WTC11 (cell line): ENCODE data around the gene CNTNAP2. TPM values are rescaled to one million over a fixed set of nuclear protein-coding genes. Genes with fewer than 3 reads are reported as not detected.

Experiments
- ATAC-seq: fragments of 200-7000 bp; cut with Tn5 transposase; 2 replicates; pipeline ENCODE4 v1.10.0; 2021; ENCODE audit warnings: mild to moderate bottlenecking, moderate library complexity
- CTCF ChIA-PET: fragments of 300-600 bp; sonication (Branson Sonifier 250); formaldehyde crosslinking; loops from one replicate; lab custom pipeline; 2021; ENCODE audit warnings: antibody characterized with exemption; lab: Charles Lee
- POLR2A ChIA-PET: fragments of 350-600 bp; sonication (Branson Sonifier 250); formaldehyde crosslinking; loops from one replicate; lab custom pipeline; 2021; ENCODE audit warnings: antibody characterized with exemption; lab: Charles Lee
- DNase-seq: peaks from one replicate; pipeline ENCODE4 v3.0.0; 2021; ENCODE audit warnings: low spot score
- H3K27ac Mint-ChIP-seq: 2 replicates; pipeline ENCODE4 v1.8.0; 2021; ENCODE audit warnings: mixed read lengths
- H3K27me3 Mint-ChIP-seq: 2 replicates; pipeline ENCODE4 v1.8.0; 2021; ENCODE audit warnings: low read depth, mild to moderate bottlenecking, moderate library complexity, mixed read lengths
- H3K36me3 Mint-ChIP-seq: 2 replicates; pipeline ENCODE4 v1.8.0; 2021; ENCODE audit warnings: mixed read lengths
- H3K4me1 Mint-ChIP-seq: 2 replicates; pipeline ENCODE4 v1.8.0; 2022; ENCODE audit warnings: mixed read lengths
- H3K4me3 Mint-ChIP-seq: 2 replicates; pipeline ENCODE4 v1.8.0; 2021; ENCODE audit warnings: mild to moderate bottlenecking, moderate library complexity, mixed read lengths
- H3K9me3 Mint-ChIP-seq: 2 replicates; pipeline ENCODE4 v1.8.0; 2021; ENCODE audit warnings: mixed read lengths
- AFF4 ChIP-seq: sonication (generic); formaldehyde crosslinking; IDR thresholded peaks from 2 replicates; pipeline ENCODE4 v1.8.1; 2023; ENCODE audit warnings: mild to moderate bottlenecking, missing genetic modification reagents, borderline replicate concordance
- AR ChIP-seq: fragments of 250-450 bp; sonication (Bioruptor Pico); IDR thresholded peaks from 2 replicates; pipeline ENCODE4 v1.9.0; 2021; ENCODE audit warnings: mild to moderate bottlenecking
- CBFB ChIP-seq: sonication (generic); formaldehyde crosslinking; IDR thresholded peaks from 2 replicates; pipeline ENCODE4 v1.8.1; 2022; ENCODE audit warnings: mild to moderate bottlenecking, low read depth, missing genetic modification reagents
- E2F1 ChIP-seq: sonication (generic); formaldehyde crosslinking; IDR thresholded peaks from 2 replicates; pipeline ENCODE4 v1.8.0; 2022; ENCODE audit warnings: mild to moderate bottlenecking, missing genetic modification reagents
- EMX1 ChIP-seq: fragments of 250-450 bp; sonication (Bioruptor Pico); IDR thresholded peaks from 2 replicates; pipeline ENCODE4 v1.8.0; 2021; ENCODE audit warnings: mild to moderate bottlenecking
- ESRRA ChIP-seq: sonication (generic); formaldehyde crosslinking; IDR thresholded peaks from 2 replicates; pipeline ENCODE4 v1.8.1; 2022; ENCODE audit warnings: mild to moderate bottlenecking, missing genetic modification reagents, borderline replicate concordance
- GTF2I ChIP-seq: fragments of 250-450 bp; sonication (Bioruptor Pico); conservative IDR thresholded peaks from 2 replicates; pipeline ENCODE4 v1.4.0; 2021; ENCODE audit warnings: mild to moderate bottlenecking
- HMGA2 ChIP-seq: fragments of 250-450 bp; sonication (Bioruptor Pico); IDR thresholded peaks from 2 replicates; pipeline ENCODE4 v1.4.0; 2021; ENCODE audit warnings: mild to moderate bottlenecking, moderate library complexity
- JAZF1 ChIP-seq: fragments of 250-450 bp; sonication (Bioruptor Pico); IDR thresholded peaks from 2 replicates; pipeline ENCODE4 v1.9.0; 2021; ENCODE audit warnings: moderate library complexity, mild to moderate bottlenecking, inconsistent platforms
- MXD4 ChIP-seq: fragments of 250-450 bp; sonication (Bioruptor Pico); IDR thresholded peaks from 2 replicates; pipeline ENCODE4 v1.8.0; 2021; ENCODE audit warnings: mild to moderate bottlenecking, moderate library complexity, borderline replicate concordance
- NFATC4 ChIP-seq: fragments of 250-450 bp; sonication (Bioruptor Pico); IDR thresholded peaks from 2 replicates; pipeline ENCODE4 v1.9.0; 2021; ENCODE audit warnings: mild to moderate bottlenecking
- RELA ChIP-seq: sonication (generic); formaldehyde crosslinking; IDR thresholded peaks from 2 replicates; pipeline ENCODE4 v1.8.1; 2022; ENCODE audit warnings: missing genetic modification reagents, mild to moderate bottlenecking, borderline replicate concordance
- SMAD4 ChIP-seq: sonication (generic); formaldehyde crosslinking; IDR thresholded peaks from 2 replicates; pipeline ENCODE4 v1.8.0; 2022; ENCODE audit warnings: mild to moderate bottlenecking, missing genetic modification reagents
- SP1 ChIP-seq: sonication (generic); formaldehyde crosslinking; conservative IDR thresholded peaks from 2 replicates; pipeline ENCODE4 v1.8.1; 2022; ENCODE audit warnings: missing genetic modification reagents
- TCF7 ChIP-seq: sonication (generic); formaldehyde crosslinking; IDR thresholded peaks from 2 replicates; pipeline ENCODE4 v1.8.0; 2022; ENCODE audit warnings: mild to moderate bottlenecking, low read depth, missing genetic modification reagents, moderate library complexity
- TEAD1 ChIP-seq: sonication (generic); formaldehyde crosslinking; IDR thresholded peaks from 2 replicates; pipeline ENCODE4 v1.8.0; 2022; ENCODE audit warnings: mild to moderate bottlenecking, missing genetic modification reagents
- TEAD4 ChIP-seq: sonication (generic); formaldehyde crosslinking; IDR thresholded peaks from 2 replicates; pipeline ENCODE4 v1.8.0; 2022; ENCODE audit warnings: mild to moderate bottlenecking, missing genetic modification reagents
- TP53 ChIP-seq: sonication (generic); formaldehyde crosslinking; IDR thresholded peaks from 2 replicates; pipeline ENCODE4 v1.8.1; 2023; ENCODE audit warnings: mild to moderate bottlenecking, missing genetic modification reagents
- USF1 ChIP-seq: sonication (generic); formaldehyde crosslinking; IDR thresholded peaks from 2 replicates; pipeline ENCODE4 v1.8.0; 2022; ENCODE audit warnings: mild to moderate bottlenecking, missing genetic modification reagents
- ZBTB43 ChIP-seq: sonication (generic); formaldehyde crosslinking; IDR thresholded peaks from 2 replicates; pipeline ENCODE4 v1.8.1; 2023; ENCODE audit warnings: mild to moderate bottlenecking, missing genetic modification reagents
- ZNF423 ChIP-seq: fragments of 250-450 bp; sonication (Bioruptor Pico); IDR thresholded peaks from 2 replicates; pipeline ENCODE4 v2.1.2; 2022; ENCODE audit warnings: mild to moderate bottlenecking, moderate library complexity
- ZNF671 ChIP-seq: fragments of 250-450 bp; sonication (Bioruptor Pico); IDR thresholded peaks from 2 replicates; pipeline ENCODE4 v1.8.0; 2021; ENCODE audit warnings: mild to moderate bottlenecking
- total RNA-seq: library from RNA; stranded (reverse); gene quantifications from 3 replicates; pipeline ENCODE4 v1.2.3, GENCODE V29; 2021
- TF ChIP-seq, protein P1 (sequence below): sonication (generic); formaldehyde crosslinking; IDR thresholded peaks from 2 replicates; pipeline ENCODE4 v1.8.0; 2022; ENCODE audit warnings: mild to moderate bottlenecking, missing genetic modification reagents
- TF ChIP-seq, protein P2 (sequence below): sonication (generic); formaldehyde crosslinking; IDR thresholded peaks from 2 replicates; pipeline ENCODE4 v1.8.0; 2022; ENCODE audit warnings: mild to moderate bottlenecking, missing genetic modification reagents

Gene CNTNAP2
- total RNA-seq, 1 experiment from 2014 or later, result 63.8 TPM

DNA sequence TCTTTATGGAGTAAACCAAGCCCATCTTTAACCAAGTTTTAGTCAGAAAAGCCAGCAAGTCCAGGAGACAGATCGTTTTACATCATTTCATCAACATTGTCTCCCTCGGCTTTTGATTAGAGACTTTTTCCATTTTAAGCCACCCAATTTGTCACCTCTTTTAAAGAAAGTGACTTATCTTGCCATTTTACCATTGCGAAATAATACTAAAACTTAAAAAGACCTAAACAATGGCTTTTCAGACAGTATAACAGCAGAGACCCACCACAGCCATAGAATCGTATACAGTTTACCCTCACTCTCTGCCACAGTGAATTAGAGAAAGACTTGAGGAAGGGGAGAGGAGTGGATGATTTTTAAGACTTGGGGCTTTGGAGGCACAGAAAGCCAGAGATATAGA lies 2114.3 kb downstream of the CNTNAP2 start:
- peaks cover 7% of the 10 kb centered on the region for H3K4me1 Mint-ChIP-seq
- H3K9me3 Mint-ChIP-seq, result no peaks in the 10 kb centered on the region
- POLR2A ChIA-PET, result no interaction called here
- DNase-seq (no peak), ATAC-seq (no peak)
- no peaks in the 10 kb centered on the region for H3K36me3 Mint-ChIP-seq
- no peaks in the 10 kb centered on the region; the same call in 1 of the 2 replicates for H3K27me3 Mint-ChIP-seq
- no peak overlapping the region for H3K27ac Mint-ChIP-seq
- TF ChIP-seq HMGA2 (no peak), TEAD4 (CRISPR knock-in tag) (no peak), AR (no peak), ZBTB43 (CRISPR knock-in tag) (no peak), JAZF1 (CRISPR knock-in tag) (no peak), E2F1 (no peak), TCF7 (CRISPR knock-in tag) (no peak), RELA (CRISPR knock-in tag) (no peak), USF1 (CRISPR knock-in tag) (no peak), ESRRA (CRISPR knock-in tag) (no peak), GTF2I (CRISPR knock-in tag) (no peak), CBFB (CRISPR knock-in tag) (no peak), NFATC4 (CRISPR knock-in tag) (no peak)
- TF ChIP-seq, protein P1, sequence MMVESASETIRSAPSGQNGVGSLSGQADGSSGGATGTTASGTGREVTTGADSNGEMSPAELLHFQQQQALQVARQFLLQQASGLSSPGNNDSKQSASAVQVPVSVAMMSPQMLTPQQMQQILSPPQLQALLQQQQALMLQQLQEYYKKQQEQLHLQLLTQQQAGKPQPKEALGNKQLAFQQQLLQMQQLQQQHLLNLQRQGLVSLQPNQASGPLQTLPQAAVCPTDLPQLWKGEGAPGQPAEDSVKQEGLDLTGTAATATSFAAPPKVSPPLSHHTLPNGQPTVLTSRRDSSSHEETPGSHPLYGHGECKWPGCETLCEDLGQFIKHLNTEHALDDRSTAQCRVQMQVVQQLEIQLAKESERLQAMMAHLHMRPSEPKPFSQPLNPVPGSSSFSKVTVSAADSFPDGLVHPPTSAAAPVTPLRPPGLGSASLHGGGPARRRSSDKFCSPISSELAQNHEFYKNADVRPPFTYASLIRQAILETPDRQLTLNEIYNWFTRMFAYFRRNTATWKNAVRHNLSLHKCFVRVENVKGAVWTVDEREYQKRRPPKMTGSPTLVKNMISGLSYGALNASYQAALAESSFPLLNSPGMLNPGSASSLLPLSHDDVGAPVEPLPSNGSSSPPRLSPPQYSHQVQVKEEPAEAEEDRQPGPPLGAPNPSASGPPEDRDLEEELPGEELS (CRISPR knock-in tag), result no peak
- TF ChIP-seq, protein P2, sequence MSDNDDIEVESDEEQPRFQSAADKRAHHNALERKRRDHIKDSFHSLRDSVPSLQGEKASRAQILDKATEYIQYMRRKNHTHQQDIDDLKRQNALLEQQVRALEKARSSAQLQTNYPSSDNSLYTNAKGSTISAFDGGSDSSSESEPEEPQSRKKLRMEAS, result no peak
- CTCF ChIA-PET, result interaction anchor here (0.8 kb wide), 1 partner anchor 11 kb away, joined by 3 read pairs; no protein-coding TSS in a partner anchor
- no peak overlapping the region for H3K4me3 Mint-ChIP-seq

DNA sequence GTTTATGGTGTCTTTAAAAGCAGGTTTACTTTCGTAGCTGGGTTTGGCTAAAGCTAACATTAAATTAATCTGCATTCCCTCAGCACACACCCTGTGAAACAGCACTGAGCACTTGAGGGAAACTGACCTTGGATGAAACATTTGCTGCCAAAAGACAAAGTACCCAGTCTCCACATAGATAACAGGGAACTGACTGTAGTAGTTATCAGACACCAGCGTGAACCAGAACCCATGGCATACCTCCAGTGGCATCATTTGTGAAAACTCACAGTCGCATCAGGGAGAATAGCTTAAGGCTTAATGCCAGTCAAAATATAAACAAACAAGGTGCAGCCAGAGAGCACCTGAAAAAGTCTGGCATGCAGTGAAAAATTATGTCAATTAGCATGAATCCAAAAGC lies 2116.2 kb downstream of the CNTNAP2 start:
- no peak for TF ChIP-seq ZNF671 (CRISPR knock-in tag)
- no peak for TF ChIP-seq TEAD1 (CRISPR knock-in tag)
- no peak for TF ChIP-seq EMX1 (CRISPR knock-in tag)
- no peak for TF ChIP-seq SMAD4 (CRISPR knock-in tag)
- TF ChIP-seq SP1 (CRISPR knock-in tag), result no peak
- TF ChIP-seq TP53, result no peak
- TF ChIP-seq AFF4 (CRISPR knock-in tag), result no peak
- no peak for TF ChIP-seq ZNF423 (CRISPR knock-in tag)
- no peak for TF ChIP-seq MXD4 (CRISPR knock-in tag)
- Mint-ChIP-seq H3K4me3 (no peak overlapping the region), H3K27me3 (no peaks in the 10 kb centered on the region; the same call in 1 of the 2 replicates), H3K27ac (no peak overlapping the region), H3K4me1 (no peaks in the 10 kb centered on the region), H3K9me3 (peaks cover 5% of the 10 kb centered on the region; the same call in 1 of the 2 replicates), H3K36me3 (no peaks in the 10 kb centered on the region)
- DNase-seq (no peak), ATAC-seq (no peak)
- POLR2A ChIA-PET, result no interaction called here
- CTCF ChIA-PET, result interaction anchor here (1.4 kb wide), 1 partner anchor 9 kb away, joined by 5 read pairs; no protein-coding TSS in a partner anchor
